H1 (cell line): Measurements from ENCODE around the gene TFAP2C. TPM values are rescaled to one million over a fixed set of nuclear protein-coding genes. Genes with fewer than 3 reads are reported as not detected.

Experiments
- CHD7 ChIP-seq: fragments of 300-600 bp; sonication (generic); IDR thresholded peaks from 2 replicates; pipeline ENCODE4 v1.7.1; 2012; ENCODE audit warnings: low read length, moderate library complexity, mild to moderate bottlenecking, inconsistent platforms; ENCODE audit not compliant: insufficient replicate concordance
- polyA plus RNA-seq, 7 experiments: library from polyadenylated mRNA; depleted of rRNA in 3 of 7; stranded (reverse) in 5 of 7; unstranded in 2 of 7; fragments of >200 nt in 5 of 7; fragments of 200-250 nt in 2 of 7; gene quantifications; 1 replicate in 5 of 7; 2 replicates in 1 of 7; 4 replicates in 1 of 7; pipeline versions ENCODE4 v1.2.1 to v1.2.3, GENCODE V29; 2011 to 2013; ENCODE audit warnings: missing spikeins in 2 of 7, mixed read lengths in 2 of 7
- total RNA-seq: library from RNA; stranded (reverse); fragmentation: NEBNext Ultra II Directional; extraction: Animal tissue kit (Norgen Biotek cat#: 25700); gene quantifications from 2 replicates; pipeline ENCODE4 v1.2.1, GENCODE V29; 2021

Gene TFAP2C
- total and polyA plus RNA-seq, 2 of the 8 experiments (the other 6 are each of a cell fraction or from before 2014, with no cell fraction given), result 1.7 to 5.8 TPM

GRCh38 chr20:56595746-56596475 lies 33.2 kb upstream of the TFAP2C start (continued):
- no peak for TF ChIP-seq CHD7
